ENCODE results near the gene GANC.

Gene GANC

DNA sequence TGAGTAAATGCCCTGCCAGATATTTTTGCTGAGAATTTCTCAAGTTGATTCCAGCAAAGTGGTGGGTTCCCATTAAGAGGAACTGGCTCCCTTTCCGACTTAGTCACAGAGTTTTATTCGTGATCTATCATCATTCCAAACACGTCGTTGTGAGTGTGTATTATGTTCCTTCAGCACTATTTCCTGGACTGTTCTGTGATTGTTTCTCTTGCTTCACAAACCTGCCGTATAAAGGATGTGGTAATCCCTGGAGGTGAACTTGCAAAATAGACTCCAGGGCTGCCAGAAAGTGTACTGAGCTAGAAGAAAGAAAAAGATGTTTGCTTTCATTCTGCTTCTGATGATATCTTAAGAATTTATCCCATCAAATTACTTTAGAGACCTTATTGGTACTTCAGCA lies 71.8 kb downstream of the GANC start:
- no peak for DNase-seq (ENCODE audit: low read depth)

DNA sequence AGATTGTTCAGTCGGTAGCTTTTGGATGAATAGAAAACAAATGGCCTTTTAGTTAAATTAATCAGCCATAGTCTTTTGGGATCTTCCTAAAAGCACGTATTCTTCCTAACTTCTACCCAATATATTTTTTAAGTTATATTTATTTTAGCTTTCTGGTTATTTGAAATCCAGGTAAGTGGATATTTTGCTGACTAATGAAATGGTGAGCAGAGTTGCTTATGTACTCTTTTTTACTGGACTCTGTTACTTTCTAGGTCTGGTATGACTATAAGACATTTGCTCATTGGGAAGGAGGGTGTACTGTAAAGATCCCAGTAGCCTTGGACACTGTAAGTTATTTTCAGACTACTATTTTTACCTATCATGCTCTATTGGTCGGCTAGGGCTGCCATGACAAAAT lies 72.5 kb downstream of the GANC start:
- no peak for DNase-seq (ENCODE audit: low read depth)

DNA sequence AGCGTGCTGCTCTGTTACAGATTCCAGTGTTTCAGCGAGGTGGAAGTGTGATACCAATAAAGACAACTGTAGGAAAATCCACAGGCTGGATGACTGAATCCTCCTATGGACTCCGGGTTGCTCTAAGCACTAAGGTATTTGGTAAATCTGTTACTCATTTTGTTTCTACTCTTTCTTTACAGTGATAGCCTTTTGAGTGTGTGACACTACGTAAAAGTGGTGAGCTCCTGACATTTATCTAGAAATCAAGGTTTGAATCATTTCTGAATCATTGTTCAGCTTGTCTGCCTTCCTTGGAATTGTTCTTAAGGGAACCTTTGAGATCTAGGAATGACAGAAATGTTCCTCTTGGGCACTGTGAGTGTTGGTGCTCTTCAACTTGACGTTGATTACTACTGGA lies 75.1 kb downstream of the GANC start:
- DNase-seq (ENCODE audit: low read depth) = no peak

DNA sequence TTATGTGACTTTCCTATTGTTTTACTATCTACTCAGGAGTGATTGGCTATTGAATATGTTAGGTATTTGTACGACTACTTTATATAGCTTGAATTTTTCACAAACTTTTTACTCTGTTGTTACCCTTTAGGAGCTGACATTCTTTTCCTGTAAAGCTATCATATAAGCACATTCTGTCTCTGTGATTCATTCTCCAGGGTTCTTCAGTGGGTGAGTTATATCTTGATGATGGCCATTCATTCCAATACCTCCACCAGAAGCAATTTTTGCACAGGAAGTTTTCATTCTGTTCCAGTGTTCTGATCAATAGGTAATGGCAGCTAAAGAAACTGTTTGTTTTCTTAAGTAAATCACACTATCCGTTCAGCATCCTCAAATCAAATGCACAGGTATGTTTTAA lies 76.2 kb downstream of the GANC start:
- no peak for DNase-seq (ENCODE audit: low read depth)

DNA sequence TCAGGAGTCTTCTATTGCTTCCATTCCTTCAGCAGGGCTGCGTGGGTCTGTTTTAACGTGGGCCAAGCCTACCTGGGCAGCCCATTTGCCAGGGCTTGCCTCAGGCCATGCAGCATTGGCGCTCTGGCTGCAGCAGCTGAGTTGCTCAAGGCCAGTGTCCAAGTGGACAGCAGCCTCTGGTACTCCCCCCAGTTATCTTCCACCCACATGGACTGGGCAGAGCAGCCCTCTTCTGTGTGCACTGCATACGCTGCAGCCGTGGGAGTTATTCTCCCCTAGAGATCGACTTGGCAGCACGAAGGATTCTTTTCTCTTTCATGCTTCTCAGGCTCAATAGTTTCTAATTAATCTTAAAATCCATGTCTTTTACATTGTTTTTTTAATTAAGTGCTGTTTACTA lies 79.4 kb downstream of the GANC start:
- no peak for DNase-seq (ENCODE audit: low read depth)

DNA sequence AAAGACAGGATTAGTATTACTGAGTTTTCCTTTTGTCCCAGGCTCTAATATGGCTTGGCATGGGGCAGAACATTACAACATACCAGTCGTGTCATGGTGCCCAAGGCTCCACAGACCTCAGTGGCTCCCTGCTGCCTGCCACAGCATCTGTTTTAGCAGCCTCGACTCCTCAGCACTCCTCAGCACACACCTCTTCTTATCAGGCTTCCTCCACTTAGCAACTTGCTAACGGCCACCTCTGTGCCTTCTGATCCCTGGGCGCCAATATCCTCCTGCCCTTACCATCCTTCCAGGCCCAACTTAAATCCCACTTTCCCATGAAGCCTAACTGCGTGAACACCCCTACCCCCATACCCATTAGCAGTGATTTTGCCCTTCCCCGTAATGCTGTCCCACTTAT lies 80.1 kb downstream of the GANC start:
- DNase-seq (ENCODE audit: low read depth) = no peak

DNA sequence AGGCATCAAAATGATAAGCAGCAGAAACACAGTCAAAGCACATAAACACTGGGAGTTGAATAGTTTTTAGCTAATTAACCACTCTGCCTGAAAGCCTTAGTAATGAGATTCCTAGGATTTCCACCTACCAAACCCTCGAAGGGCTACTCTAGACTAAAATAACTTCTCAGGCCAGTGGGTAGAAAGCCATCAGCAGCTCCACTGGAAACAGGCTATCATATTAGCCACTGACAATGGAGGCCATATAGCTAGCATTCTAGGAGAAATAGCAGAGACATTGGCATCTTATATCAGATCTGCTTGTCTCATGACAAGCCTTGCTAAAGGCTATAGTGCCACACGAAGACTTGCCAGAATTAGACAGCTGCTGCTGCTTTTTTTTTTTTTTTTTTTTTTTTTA lies 81.8 kb downstream of the GANC start:
- no peak for DNase-seq (ENCODE audit: low read depth)

DNA sequence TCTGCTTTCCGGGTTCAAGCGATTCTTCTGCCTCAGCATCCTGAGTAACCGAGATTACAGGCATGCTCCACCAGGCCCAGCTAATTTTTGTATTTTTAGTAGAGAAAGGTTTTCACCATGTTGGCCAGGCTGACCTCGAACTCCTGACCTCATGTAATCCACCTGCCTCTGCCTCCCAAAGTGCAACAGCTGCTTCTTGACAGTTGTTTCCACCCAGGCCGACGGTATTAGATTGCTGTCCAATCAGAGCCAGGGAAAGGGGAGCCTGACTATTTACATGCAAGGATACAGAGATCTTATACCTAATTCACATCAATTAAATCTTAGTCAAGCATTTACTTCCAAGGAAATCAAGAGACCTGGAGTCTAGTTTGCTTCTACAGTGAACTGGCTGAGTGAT lies 82.3 kb downstream of the GANC start:
- DNase-seq (ENCODE audit: low read depth) = no peak

DNA sequence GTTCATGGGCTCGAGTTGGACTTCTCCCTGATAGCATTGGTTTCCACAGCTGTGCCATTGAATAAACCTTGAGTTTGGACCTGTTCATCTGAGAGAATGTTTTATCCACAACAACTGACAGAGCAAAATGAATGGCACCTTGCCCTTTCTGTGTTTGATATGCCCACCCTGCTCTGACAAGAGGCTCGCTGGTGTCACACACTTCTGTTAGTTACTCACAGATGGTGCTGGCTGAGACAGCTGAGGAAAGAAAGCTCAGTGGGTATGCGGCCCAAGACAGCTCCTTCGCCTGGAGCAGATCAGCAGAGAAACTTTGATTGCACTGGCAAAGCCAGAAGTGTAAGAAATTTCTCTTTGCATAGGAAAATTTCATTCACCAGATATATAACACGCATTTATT lies 83.8 kb downstream of the GANC start:
- DNase-seq (ENCODE audit: low read depth) = no peak

DNA sequence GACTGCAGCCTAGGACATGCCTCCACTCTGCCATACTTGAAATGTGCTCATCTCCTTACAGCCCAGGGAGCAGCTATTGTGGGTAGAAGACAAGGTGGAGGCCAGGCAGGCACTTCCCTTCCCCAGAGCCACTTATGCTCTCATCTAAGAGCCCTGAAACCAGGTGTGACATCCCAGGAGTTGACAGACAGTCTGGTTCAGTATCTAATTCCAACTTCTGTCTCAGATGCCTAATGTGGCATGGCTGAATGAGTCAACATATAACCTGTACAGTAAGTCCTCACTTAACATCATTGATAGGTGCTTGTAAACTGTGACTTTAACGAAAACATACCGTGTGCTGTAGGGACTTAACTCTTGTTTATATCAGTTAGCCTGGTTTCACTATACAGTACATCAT lies 85.1 kb downstream of the GANC start:
- DNase-seq (ENCODE audit: low read depth) = no peak

DNA sequence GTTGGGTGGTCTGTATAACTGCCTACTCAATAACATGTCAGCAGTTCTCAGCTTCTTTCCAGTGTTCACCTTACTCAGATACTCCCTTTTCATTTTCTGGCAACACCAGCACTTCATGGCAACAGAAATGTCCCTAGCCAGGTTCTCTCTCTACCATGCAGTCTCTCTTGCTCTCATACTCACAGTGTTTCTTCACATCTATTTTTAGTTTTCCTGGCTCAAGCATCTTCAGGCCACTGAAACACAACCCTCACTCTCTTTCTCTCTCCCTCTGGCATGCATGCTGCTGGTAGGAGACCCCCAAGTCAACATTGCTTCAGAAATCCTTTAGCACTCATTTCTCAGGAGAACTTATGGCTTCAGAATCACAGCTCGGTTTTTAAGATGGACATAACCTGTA lies 86.2 kb downstream of the GANC start, which contains the start of gene CAPN3:
Gene CAPN3 (plus strand): TSS at position 253 of the 400 bp plus-strand sequence. CDS start 305 bp downstream, outside the sequence.
- DNase-seq (ENCODE audit: low read depth) = no peak

DNA sequence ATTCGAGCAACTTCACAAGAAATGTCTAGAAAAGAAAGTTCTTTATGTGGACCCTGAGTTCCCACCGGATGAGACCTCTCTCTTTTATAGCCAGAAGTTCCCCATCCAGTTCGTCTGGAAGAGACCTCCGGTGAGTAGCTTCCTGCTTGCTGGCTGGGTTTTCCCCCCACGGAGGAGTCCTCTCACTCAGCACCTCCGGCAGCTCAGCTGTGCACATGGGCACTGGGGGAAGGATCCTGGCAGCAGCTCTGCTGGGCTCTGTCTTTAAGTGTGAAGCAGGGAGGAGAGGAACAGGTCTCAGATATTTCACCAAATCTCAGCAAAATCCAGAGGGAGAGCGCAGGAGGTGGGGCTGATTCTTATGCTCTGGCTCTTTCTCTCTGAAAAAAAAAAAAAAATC lies 87.0 kb downstream of the GANC start:
- DNase-seq (ENCODE audit: low read depth) = no peak

DNA sequence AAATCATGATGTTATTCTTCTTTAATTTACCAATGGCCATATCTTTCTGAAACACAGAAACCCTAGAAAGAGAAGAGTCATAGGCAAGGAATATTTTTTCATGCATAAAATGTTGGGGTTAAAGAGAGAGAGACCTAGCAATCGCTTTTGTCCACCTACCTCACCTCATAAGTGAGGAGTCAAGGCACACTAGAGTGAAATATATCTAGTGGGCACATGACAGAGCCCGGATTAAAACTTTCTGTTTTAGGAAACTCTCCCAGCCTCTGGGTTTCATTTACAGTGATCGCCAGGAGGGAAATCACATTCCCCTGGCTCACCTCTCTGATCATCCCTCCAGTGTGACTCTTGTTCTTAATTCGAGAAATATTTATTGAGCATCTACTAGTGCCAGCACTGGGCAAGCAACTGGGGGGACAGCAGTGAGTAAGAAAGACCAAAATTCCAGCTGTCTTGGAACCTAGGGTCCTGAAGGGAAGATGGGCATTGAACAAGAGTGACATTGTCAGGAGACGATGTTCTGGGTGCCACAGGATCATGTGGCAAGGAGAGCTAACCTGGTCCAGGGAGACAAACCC lies 87.6 kb downstream of the GANC start:
- DNase-seq (ENCODE audit: low read depth) = no peak

DNA sequence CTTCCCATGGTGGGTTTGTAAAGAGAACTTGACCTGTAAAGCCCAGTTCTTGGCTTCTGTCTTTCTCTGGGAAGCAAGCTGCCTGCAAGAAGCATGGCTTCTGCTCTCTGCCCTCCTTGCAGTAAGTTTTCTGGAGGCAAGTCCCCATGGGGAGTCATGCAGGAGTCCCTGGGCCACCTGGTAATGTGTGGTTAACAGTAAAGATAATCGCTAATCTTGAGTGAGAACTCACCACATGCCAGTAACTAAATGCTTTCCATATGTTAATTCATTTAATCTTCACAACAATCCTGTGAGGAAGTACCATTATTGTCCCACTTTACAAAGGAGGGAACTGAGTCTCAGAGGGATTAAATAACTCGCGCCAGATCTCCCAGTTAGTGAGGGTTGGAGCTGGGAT lies 90.5 kb downstream of the GANC start:
- no peak for DNase-seq (ENCODE audit: low read depth)

DNA sequence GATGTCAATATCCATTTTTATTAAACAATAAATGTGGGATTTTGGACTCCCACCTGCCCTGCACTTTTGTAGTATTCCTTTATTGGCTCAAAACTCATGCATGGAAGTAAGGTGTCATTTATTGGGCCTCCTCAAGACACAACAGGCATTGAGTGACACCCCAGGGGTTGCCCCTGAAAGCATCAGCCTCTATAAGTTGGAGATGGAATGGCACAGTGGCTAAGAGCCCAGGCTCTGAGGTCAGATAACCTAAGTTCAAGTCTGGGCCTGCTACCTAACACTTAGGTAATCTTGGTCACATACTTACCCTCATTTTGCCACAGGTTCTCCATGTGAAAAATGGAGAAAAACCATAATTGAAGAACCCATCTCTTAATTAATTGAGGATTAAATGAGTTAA lies 90.9 kb downstream of the GANC start:
- no peak for DNase-seq (ENCODE audit: low read depth)

DNA sequence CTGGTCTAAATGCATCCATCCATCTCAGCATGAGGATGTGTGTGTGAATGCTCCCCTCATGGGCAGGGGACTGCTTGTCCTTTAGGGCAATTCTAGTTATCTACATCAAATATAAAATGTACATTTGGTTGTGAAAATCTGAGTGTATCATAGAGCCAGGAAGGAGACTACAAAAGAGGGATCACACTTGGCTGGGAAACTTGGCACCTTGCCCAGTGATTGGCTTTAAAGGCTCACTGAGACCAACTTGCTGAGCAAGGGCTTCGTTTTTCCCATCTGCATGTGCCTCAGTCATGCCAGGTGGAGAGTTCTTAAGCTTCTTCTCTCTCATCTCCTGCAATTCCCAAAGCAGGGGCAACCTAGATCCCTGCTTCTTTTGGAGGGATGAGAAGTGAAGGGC lies 91.5 kb downstream of the GANC start:
- DNase-seq (ENCODE audit: low read depth) = no peak

DNA sequence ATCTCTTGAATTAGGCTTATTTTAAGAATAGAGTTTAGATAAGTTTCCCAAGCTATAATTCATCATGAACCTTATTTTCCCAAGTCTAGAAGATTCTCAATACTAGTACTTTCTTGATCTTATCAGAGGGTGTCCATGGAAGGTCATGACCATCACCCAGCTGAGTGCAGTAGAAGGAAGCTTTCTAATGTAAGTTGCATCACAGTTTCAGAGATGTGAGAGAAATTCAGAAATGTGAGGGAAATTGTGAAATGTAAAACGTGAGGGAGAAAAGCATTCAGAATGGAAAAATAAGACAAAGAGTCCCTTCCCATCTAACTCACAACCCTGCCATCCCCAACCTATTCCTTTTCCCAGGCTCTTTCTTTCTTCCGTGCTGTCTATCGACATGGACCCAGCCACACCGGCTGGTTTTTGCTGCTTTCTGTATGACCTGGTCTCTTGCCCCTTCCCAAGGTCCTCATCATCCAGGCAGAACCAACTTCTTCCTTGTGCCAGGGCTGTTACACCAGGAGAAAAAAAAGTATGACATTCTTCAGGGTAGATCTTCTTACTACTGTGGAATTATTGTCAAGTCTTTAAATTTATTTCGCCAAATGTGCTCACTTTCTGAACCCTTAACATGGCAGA lies 93.0 kb downstream of the GANC start:
- no peak for DNase-seq (ENCODE audit: low read depth)

DNA sequence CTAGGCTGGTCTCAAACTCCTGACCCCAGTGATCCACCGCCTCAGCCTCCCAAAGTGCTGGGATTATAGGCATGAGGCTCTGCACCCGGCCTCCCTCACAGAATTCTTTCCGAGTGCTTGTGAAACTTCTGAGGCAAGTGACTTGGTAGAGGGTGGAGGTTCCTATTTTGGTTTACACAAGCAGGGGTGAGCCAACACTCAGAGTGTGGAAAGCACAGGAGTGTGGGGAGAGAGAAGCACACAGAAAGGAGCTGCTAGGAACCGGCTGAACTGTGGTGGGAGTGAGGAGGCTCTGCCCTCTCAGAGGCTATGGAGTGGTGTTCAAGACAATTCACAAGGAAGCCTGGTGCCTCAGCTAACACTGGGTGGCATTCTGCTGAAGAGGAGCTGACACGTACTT lies 94.0 kb downstream of the GANC start:
- no peak for DNase-seq (ENCODE audit: low read depth)

DNA sequence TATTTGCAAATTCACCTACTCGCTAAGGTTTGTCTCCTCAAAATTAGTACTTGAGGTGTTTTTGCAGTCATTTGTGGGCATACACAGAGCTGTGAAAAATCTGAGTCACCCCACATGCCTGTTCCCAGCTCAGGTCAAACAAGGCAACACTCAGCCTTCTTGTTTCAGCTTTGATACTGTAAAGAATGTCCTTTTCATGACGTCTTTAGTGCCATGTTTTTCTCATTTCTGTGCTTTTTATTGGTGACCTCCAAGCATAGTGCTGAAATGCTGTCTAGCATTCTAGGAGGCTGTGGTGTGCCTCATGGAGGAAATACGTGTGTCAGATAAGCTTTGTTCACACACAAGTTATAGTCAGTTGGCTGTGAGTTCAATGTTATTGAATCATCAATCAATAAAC lies 95.1 kb downstream of the GANC start:
- no peak for DNase-seq (ENCODE audit: low read depth)

DNA sequence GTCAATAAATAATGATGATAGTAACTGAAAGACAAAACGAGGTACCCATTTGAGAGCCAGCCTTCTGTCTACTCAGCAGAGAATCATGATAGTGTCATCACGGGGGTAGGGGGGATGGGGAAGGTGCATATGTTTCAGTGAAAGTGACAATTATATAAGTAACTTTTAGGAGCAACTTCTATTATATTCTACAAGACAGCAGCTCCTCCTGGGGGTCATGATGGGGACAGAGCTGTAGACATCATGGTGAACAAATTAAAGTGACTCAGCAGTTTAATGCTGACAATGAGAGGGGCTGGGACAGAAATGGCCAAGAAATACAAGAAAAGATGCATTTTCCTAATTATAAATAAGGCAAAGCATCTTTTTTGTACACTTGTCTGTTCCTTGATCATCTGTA lies 98.1 kb downstream of the GANC start:
- DNase-seq (ENCODE audit: low read depth) = no peak

DNA sequence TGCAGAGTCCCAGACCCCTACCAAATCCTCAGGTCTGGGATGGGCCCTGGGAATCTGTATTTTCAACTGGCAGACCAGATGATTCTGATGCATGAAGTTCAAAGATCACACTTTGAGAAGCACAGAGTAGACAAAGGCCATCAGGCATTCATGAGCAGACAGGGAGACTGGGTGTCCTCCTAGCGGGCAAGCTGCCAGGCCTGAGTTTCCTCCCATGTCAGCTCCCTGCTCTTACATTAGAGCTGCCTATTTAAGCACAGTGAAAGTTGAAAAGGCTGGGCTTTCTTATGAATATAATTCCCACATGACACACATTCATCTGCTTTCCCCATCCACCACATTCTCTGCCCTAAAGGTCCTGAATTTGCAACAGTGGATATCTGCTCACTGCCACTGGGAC lies 100.3 kb downstream of the GANC start:
- DNase-seq (ENCODE audit: low read depth) = no peak

DNA sequence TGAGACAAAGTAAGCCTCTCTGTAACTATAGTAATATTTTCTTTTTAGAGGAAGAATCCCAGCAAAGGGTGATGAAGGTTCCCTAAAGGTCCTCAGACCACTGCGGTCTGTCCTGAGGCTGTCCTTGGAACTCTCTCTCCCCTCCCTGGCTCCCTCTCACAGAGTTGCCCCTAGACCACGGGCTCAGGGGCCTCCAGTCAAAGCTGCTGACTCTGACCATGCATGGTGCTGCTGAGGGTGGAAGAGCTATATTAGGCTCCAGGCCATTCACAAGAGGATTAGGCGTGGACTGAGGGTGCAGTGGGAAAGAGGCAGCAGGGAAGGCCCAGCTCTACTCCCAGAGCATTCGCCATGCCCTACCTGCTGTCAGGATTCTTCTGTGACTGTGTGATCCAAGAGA lies 100.9 kb downstream of the GANC start:
- DNase-seq (ENCODE audit: low read depth) = no peak

DNA sequence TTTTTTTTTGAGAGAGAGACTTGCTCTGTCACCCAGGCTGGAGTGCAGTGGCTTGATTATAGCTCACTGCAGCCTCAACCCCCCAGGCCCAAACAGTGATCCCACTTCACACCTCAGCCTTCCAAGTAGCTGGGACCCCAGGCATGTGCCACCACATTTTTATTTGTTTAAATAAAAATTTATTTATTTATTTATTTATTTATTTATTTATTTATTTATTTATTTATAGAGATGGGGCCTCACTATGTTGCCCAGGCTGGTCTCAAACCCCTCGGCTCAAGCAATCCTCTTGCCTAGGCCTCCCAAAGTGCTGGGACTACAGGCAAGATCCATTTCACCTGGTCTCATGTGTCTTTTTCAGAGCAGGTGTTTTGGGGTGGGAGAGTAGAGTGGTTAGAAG lies 101.8 kb downstream of the GANC start:
- no peak for DNase-seq (ENCODE audit: low read depth)

DNA sequence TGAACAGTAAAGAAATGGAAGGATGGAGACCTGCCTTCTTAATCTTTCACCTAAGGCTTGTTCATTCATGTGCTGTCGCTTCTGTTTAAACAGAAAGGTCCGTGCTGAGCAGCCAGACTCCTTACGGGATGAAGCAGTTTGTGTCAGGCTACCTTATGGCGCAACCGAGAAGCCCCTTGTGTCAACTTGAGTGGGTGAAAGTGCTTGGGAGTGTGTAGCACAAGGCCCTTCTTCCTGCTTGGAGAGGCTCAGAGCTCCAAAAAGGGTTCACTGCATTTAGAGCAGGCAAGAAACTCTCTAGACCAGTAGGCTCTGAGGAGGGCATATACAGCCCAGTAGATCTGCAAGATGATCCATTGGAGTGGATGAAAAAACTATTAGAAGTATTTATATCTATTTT lies 102.3 kb downstream of the GANC start:
- no peak for DNase-seq (ENCODE audit: low read depth)

DNA sequence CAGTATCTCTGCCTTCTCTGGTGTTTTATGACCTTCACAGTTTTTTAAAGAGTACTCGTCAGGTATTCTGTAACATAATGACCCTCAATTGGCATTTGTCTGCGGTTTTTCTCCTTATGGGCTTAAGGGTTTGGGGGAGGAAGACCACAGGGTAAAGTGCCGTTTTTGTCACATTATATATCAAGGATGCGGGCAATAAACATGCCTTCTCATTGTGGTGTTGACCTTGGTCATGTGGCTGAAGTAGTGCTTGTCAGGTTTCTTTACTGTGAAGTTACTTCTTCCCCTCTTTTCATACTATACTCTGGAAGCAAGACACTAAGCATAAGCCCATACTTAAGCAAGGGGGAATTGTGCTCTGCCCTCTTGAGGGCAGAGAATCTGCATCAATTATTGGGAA lies 102.9 kb downstream of the GANC start:
- no peak for DNase-seq (ENCODE audit: low read depth)
